Measurements from ENCODE around the gene UST. TPM values are rescaled to one million over a fixed set of nuclear protein-coding genes. Genes with fewer than 3 reads are reported as not detected.
"Not testable (repeated sequence)": the region's sequence is repeated elsewhere in the genome, so short reads cannot be mapped to it uniquely, and the experiment has no call there.

Gene UST
- total RNA-seq, 2 experiments from 2014 or later: 0.29 to 0.50 TPM

DNA sequence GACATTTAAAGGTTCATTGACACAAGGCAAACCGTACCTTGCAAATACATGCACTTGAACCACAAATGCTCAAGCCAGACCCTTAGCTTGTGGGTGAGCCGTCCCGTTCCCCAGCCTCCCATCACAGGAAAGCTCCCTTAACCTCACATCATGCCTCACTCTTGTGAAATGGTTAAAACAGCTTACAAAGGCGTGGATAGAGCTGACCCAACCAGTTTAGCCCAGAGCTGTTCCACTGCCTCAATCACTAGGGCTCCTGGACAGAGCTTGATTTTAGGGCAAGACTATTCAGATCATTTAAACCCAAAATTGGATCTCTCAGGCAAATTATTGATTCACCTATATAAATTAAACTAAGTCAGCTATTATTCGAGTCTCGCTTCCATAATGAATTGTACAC, 341.1 kb downstream of the UST start:
- Mint-ChIP-seq H3K27ac (no peak overlapping the region), H3K36me3 (ENCODE audit: low read depth) (peaks cover 45% of the 10 kb centered on the region), H3K4me3 (no peak overlapping the region), H3K4me1 (peaks cover 78% of the 10 kb centered on the region), H3K9me3 (peaks cover 12% of the 10 kb centered on the region), H3K27me3 (no peaks in the 10 kb centered on the region)
- CTCF ChIA-PET: interaction anchor here (0.5 to 1.7 kb wide), 9 partner anchors 22 to 344 kb away, joined by 3 to 9 read pairs (median 4); no protein-coding TSS in a partner anchor
- POLR2A ChIA-PET: no interaction called here
- no peak for DNase-seq

DNA sequence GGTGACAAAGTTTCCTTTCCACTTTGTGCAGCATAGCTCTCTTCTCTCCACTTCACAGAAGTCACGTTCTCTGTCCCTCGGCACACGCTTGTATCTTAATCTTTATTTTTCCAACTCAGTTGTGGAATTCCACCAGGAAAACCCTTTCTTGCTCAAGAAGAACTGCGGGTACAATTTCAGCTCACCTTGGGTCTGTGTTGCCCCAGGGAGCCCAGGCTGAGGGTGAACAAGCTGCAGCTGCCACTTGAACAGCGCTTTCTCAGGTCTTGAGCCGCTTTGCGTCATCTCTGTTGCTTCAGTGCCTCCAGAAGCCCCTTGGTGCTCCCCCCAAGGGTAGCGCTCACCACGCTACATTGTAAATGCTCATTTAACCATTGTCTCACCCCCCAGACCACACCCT, 341.5 kb downstream of the UST start:
- ChIA-PET POLR2A (no interaction called here), CTCF (interaction anchor here (0.9 to 1.7 kb wide), 9 partner anchors 13 to 343 kb away, joined by 3 to 6 read pairs (median 3); no protein-coding TSS in a partner anchor)
- Mint-ChIP-seq H3K27ac (peak overlapping the region; percentile 16), H3K4me1 (peaks cover 78% of the 10 kb centered on the region), H3K36me3 (ENCODE audit: low read depth) (peaks cover 47% of the 10 kb centered on the region), H3K27me3 (no peaks in the 10 kb centered on the region), H3K9me3 (peaks cover 12% of the 10 kb centered on the region), H3K4me3 (no peak overlapping the region)
- no peak for DNase-seq

DNA sequence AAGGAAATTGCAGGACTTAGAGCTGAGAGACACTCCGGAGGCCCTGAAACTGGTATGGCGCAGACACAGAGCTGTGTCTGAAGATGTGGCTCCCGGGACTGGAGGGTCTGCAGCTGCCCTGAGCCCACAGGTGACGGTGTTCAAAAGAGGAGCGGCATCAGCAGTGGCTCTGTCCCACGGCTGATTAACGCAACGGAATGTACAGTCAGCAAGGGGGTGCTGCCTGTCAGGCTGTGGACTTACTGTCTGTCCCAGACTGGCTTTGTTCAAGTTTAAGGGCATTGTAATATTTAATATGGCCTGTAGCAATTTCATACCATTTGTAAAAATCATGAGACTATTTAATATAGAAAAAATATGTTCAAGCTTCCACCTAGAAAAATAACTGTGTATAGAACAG, 342.7 kb downstream of the UST start:
- peaks cover 12% of the 10 kb centered on the region for H3K9me3 Mint-ChIP-seq

DNA sequence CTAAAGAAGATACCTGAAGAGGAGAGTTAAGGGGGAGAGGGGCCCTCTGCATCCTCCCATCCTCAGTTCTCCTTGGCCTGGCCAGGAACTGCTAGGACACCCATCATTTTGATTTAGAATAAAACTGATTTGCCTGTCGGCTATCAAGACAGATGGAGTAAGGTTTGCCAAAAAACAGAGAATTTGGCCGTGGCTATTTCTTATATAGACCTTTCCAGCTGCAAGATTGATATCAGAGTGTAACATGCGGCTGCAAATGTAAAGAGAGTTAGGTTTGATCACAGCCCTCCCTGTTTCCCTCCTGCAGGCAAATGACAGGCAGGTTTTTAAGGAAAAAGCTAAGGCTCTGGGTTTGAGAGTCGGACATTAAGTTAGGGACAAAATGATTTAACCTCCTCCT, 344.1 kb downstream of the UST start:
- CTCF ChIA-PET: interaction anchor here (0.9 to 1.4 kb wide), 6 partner anchors 8 to 341 kb away, joined by 3 to 4 read pairs (median 3); no protein-coding TSS in a partner anchor
- POLR2A ChIA-PET: no interaction called here
- DNase-seq: no peak
- Mint-ChIP-seq H3K27me3 (no peaks in the 10 kb centered on the region), H3K36me3 (ENCODE audit: low read depth) (peaks cover 43% of the 10 kb centered on the region), H3K4me1 (peaks cover 77% of the 10 kb centered on the region), H3K4me3 (no peak overlapping the region), H3K27ac (no peak overlapping the region), H3K9me3 (peaks cover 12% of the 10 kb centered on the region)

More for the DNA sequence above, 342.7 kb downstream of the UST start:
- peaks cover 78% of the 10 kb centered on the region for H3K4me1 Mint-ChIP-seq
- H3K27me3 Mint-ChIP-seq: no peaks in the 10 kb centered on the region
- peaks cover 53% of the 10 kb centered on the region for H3K36me3 Mint-ChIP-seq (ENCODE audit: low read depth)
- CTCF ChIA-PET: interaction anchor here (0.6 to 1.3 kb wide), 6 partner anchors 14 to 342 kb away, joined by 3 to 4 read pairs (median 3); no protein-coding TSS in a partner anchor
- H3K4me3 Mint-ChIP-seq: no peak overlapping the region
- POLR2A ChIA-PET: no interaction called here
- DNase-seq: no peak
- no peak overlapping the region for H3K27ac Mint-ChIP-seq

- Mint-ChIP-seq H3K27me3 (no peaks in the 10 kb centered on the region), H3K9me3 (peaks cover 21% of the 10 kb centered on the region), H3K27ac (peak overlapping the region; percentile 90), H3K4me3 (peak overlapping the region; percentile 54), H3K36me3 (ENCODE audit: low read depth) (peaks cover 49% of the 10 kb centered on the region), H3K4me1 (peaks cover 80% of the 10 kb centered on the region)
- DNase-seq: no peak
- POLR2A ChIA-PET: no interaction called here
- CTCF ChIA-PET: interaction anchor here (0.8 to 3.6 kb wide), 7 partner anchors 8 to 338 kb away, joined by 3 to 23 read pairs (median 4); no protein-coding TSS in a partner anchor
Measured at GRCh38 chr6:149093643-149094042, 346.8 kb downstream of the UST start.

GRCh38 chr6:149094156-149094555, 347.3 kb downstream of the UST start:
- Mint-ChIP-seq H3K27me3 (no peaks in the 10 kb centered on the region), H3K27ac (peak overlapping the region; percentile 90), H3K36me3 (ENCODE audit: low read depth) (peaks cover 52% of the 10 kb centered on the region), H3K4me1 (peaks cover 80% of the 10 kb centered on the region), H3K9me3 (peaks cover 25% of the 10 kb centered on the region), H3K4me3 (peak overlapping the region; percentile 54)
- POLR2A ChIA-PET: no interaction called here
- DNase-seq: no peak
- CTCF ChIA-PET: interaction anchor here (0.8 to 3.6 kb wide), 9 partner anchors 8 to 337 kb away, joined by 3 to 23 read pairs (median 4); no protein-coding TSS in a partner anchor

- DNase-seq: peak; percentile 16
- H3K27me3 Mint-ChIP-seq: no peaks in the 10 kb centered on the region
- H3K9me3 Mint-ChIP-seq: peaks cover 30% of the 10 kb centered on the region
- peak overlapping the region; percentile 90 for H3K27ac Mint-ChIP-seq
- H3K36me3 Mint-ChIP-seq (ENCODE audit: low read depth): peaks cover 57% of the 10 kb centered on the region
- peak overlapping the region; percentile 54 for H3K4me3 Mint-ChIP-seq
- H3K4me1 Mint-ChIP-seq: peaks cover 80% of the 10 kb centered on the region
- ChIA-PET CTCF (interaction anchor here (0.9 to 3.6 kb wide), 9 partner anchors 9 to 337 kb away, joined by 3 to 23 read pairs (median 4); no protein-coding TSS in a partner anchor), POLR2A (interaction anchor here (0.8 to 1.4 kb wide), 3 partner anchors 11 to 227 kb away, joined by 3 to 8 read pairs (median 6); partner anchors contain the start of gene TAB2)
Measured at GRCh38 chr6:149094934-149095351, 348.1 kb downstream of the UST start.

DNA sequence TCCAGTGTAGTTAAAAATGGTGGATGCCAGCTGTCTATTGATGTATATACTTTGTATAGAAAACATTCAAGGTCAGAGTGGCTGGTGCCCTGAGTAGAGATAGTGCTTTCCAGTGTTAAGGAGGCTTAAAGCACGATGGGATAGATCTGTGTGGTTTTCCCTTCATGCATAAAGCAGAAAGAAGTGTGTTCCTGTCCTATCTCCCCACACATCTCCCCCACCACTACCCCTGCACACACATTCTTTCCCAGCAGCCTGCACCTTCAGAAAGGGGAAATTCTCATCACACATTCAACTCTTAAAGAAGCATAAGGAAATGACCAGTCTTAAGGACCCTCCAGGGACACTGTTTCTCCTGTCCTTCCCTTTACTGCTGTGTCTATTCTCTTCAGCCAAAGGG, 349.0 kb downstream of the UST start:
- Mint-ChIP-seq H3K27me3 (no peaks in the 10 kb centered on the region), H3K27ac (peak overlapping the region; percentile 87), H3K4me3 (peak overlapping the region; percentile 5), H3K4me1 (peaks cover 73% of the 10 kb centered on the region), H3K36me3 (ENCODE audit: low read depth) (peaks cover 65% of the 10 kb centered on the region), H3K9me3 (peaks cover 37% of the 10 kb centered on the region)
- ChIA-PET POLR2A (interaction anchor here (1.4 kb wide), 1 partner anchor 226 kb away, joined by 8 read pairs; no protein-coding TSS in a partner anchor), CTCF (interaction anchor here (0.7 to 3.6 kb wide), 8 partner anchors 10 to 229 kb away, joined by 3 to 23 read pairs (median 4); no protein-coding TSS in a partner anchor)
- peak; percentile 23 for DNase-seq

DNA sequence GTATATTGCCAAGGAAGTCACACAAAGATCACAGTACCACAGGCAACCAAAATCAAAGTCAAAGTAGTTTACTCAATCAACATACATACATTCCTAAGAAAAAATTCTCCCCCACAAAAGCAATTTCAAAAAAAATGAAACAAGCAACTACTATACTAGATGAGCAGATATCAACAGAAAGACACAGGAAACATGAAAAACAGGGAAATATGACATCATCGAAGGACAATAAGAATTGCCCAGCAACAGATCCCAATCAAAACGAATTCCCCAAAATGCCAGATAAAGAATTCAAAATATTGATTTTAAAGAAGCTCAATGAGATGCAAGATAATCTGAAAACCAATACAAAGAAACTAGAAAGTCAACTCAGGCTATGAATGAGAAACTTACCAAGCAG, 351.0 kb downstream of the UST start:
- Mint-ChIP-seq H3K27ac (peak overlapping the region; percentile 70), H3K4me3 (no peak overlapping the region), H3K4me1 (peaks cover 62% of the 10 kb centered on the region), H3K9me3 (peaks cover 53% of the 10 kb centered on the region), H3K36me3 (ENCODE audit: low read depth) (peaks cover 73% of the 10 kb centered on the region), H3K27me3 (no peaks in the 10 kb centered on the region)
- ChIA-PET POLR2A (no interaction called here), CTCF (interaction anchor here (0.7 to 2.1 kb wide), 6 partner anchors 7 to 22 kb away, joined by 3 to 7 read pairs (median 4); no protein-coding TSS in a partner anchor)
- no peak for DNase-seq

DNA sequence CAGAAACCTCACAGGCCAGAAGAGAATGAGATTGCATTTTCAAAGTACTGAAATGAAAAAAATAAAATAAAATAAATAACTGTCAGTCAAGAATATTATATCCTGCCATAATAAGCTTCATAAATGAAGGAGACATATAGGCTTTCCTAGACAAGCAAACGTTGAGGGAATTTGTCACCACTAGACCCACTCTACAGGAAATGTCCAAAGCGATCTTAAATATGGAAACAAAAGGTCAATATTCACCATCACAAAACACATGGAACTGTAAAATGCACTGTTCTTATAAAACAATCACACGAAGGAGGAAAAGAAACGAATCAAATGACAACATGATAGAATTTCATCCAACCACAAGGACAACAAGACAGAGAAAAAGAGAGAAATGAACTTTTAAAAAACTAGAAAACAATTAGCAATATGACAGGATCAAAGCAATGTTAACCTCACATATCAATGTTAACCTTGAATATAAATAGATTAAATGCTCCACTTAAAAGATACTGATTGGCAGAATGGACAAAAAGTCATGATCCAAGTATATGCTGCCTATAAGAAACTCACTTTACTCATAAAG, 352.0 kb downstream of the UST start:
- CTCF ChIA-PET: interaction anchor here (1.0 to 2.1 kb wide), 2 partner anchors 13 to 40 kb away, joined by 3 to 7 read pairs; no protein-coding TSS in a partner anchor
- peaks cover 58% of the 10 kb centered on the region for H3K9me3 Mint-ChIP-seq
- no peak for DNase-seq
- peaks cover 53% of the 10 kb centered on the region for H3K4me1 Mint-ChIP-seq
- no peaks in the 10 kb centered on the region for H3K27me3 Mint-ChIP-seq
- H3K4me3 Mint-ChIP-seq: no peak overlapping the region
- H3K27ac Mint-ChIP-seq: no peak overlapping the region
- H3K36me3 Mint-ChIP-seq (ENCODE audit: low read depth): peaks cover 71% of the 10 kb centered on the region
- POLR2A ChIA-PET: no interaction called here

DNA sequence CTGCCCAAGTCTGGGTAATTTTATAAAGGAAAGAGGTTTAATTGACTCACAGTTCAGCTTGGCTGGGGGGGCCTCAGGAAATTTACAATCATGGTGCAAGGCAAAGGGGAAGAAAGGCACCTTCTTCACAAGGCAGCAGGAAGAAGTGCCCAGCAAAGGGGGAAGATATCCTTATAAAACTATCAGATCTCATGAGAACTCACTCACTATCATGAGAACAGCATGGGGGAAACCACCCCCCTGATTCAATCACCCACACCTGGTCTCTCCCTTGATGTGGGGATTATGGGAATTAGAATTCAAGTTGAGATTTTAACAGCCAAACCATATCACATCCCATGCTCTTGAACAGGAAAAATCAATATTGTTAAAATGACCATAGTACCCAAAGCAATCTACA, 355.5 kb downstream of the UST start:
- Mint-ChIP-seq H3K9me3 (peaks cover 55% of the 10 kb centered on the region), H3K4me3 (no peak overlapping the region), H3K4me1 (peaks cover 20% of the 10 kb centered on the region), H3K27me3 (no peaks in the 10 kb centered on the region), H3K36me3 (ENCODE audit: low read depth) (peaks cover 62% of the 10 kb centered on the region), H3K27ac (no peak overlapping the region)
- CTCF ChIA-PET: no interaction called here
- POLR2A ChIA-PET: no interaction called here
- no peak for DNase-seq

- POLR2A ChIA-PET, H3K27me3 Mint-ChIP-seq, H3K27ac Mint-ChIP-seq, H3K4me3 Mint-ChIP-seq, DNase-seq, CTCF ChIA-PET: not testable (repeated sequence)
- peaks cover 11% of the 10 kb centered on the region for H3K4me1 Mint-ChIP-seq
- H3K9me3 Mint-ChIP-seq: peaks cover 43% of the 10 kb centered on the region
- peaks cover 58% of the 10 kb centered on the region for H3K36me3 Mint-ChIP-seq (ENCODE audit: low read depth)
Measured at GRCh38 chr6:149103950-149104349, 357.1 kb downstream of the UST start.

DNA sequence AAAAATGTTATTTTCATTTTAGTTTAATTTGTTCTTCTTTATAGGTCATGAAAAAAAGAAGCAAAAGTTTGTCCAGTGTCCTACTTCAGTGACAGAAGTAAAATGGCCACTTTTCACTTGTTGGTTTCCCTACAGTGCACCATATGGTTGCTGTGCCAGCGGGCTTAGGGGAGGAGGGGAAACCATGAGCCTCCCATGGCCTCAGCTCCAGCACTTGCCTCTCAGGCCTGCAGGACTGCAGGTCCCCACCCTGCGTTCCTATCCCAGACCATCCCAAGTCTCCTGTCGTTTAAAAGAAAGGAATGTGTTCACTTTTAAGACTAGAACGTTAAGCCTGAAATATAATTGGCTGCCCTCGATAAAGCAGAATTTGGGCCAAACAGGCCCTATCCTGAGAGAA, 360.7 kb downstream of the UST start:
- ChIA-PET CTCF (interaction anchor here (0.7 to 1.9 kb wide), 5 partner anchors 10 to 24 kb away, joined by 3 to 7 read pairs (median 3); no protein-coding TSS in a partner anchor), POLR2A (no interaction called here)
- H3K4me1 Mint-ChIP-seq: peaks cover 27% of the 10 kb centered on the region
- peaks cover 31% of the 10 kb centered on the region for H3K9me3 Mint-ChIP-seq
- no peak overlapping the region for H3K4me3 Mint-ChIP-seq
- no peak overlapping the region for H3K27ac Mint-ChIP-seq
- H3K36me3 Mint-ChIP-seq (ENCODE audit: low read depth): peaks cover 53% of the 10 kb centered on the region
- H3K27me3 Mint-ChIP-seq: no peaks in the 10 kb centered on the region
- DNase-seq: no peak
